HG03378 (cell line): ENCODE measurements around the gene DAND5.

ENCODE experiments used
- ATAC-seq: cut with Tn5 transposase; IDR thresholded peaks from one replicate; pipeline ENCODE4 v1.9.1; 2021; ENCODE audit warnings: mild to moderate bottlenecking, moderate library complexity; ENCODE audit not compliant: unreplicated experiment

The DAND5 gene

DNA sequence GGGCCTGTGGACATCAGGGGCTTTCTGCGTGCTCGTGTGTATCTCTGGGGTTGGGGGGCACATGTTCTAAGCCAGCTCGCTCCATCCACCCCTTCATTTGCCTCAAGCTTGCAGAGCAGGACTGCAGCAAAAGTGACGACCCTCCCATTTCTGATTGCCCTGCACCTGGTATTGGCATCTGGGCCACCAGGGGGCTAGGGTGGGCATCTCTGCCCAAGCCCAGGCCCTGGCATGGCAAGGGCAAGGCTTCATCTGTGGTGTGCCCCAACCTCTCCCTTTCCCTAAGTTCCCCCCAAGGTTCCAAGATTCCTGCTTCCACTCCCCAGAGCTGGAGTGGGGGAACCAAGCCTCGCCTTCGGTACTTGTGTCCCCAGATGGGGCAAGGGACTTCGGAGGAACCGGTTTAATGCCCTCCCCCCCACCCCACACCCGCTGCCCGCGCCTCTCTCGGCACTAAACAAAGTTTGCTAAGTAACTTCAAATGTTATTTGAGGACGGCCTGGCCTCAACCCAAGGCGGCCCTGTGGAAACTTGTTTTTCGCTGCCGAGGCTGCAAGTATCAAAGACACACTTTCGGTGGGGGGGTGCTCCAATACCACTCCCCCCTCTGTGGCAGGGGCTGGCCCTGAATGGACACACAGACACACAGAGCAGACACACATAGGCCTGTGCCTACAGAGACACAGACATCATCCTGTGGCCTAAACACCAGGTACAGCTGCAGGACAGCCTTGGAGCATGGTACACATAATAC is 38.1 kb downstream of the DAND5 start:
- no peak for ATAC-seq

DNA sequence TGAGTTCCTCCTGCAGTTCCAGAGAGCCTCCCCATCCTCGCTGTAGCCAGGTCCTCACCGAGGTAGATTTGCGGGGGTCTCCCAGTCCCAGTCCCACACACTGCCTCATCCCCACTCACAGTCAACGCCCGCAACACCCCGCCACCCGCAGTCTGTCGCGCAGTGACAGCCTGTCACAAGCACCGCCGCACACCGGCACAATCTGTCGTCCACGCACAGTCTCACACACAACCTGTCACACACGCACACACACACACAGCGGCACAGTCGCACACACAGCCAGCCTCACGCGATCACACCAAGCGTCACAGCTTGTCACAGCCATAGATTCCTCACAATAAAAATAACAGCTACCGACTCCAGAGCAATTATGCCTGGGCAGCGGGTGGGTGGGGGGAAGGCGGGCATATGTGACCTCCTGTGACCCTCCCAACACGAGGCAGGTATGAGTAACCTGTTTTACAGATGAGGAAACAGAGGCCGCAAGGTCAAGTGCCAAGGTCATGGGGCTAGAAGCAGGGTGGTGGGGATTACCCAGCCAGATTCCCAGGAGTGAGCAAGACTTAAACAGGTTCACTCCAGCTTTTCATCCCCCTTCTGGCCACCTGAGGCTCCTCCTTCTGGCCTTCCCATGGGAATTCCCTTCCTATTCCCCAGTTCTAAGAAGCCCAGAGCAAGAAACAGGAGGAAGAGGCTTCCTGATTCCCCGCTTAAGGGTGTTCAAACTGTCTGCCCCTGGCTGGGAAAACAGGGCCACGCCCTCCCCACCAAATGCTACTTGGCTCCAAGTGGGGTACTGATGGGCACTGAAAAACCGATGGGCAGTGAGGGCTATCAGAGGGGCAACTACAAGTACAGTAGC is 39.8 kb downstream of the DAND5 start:
- no peak for ATAC-seq

DNA sequence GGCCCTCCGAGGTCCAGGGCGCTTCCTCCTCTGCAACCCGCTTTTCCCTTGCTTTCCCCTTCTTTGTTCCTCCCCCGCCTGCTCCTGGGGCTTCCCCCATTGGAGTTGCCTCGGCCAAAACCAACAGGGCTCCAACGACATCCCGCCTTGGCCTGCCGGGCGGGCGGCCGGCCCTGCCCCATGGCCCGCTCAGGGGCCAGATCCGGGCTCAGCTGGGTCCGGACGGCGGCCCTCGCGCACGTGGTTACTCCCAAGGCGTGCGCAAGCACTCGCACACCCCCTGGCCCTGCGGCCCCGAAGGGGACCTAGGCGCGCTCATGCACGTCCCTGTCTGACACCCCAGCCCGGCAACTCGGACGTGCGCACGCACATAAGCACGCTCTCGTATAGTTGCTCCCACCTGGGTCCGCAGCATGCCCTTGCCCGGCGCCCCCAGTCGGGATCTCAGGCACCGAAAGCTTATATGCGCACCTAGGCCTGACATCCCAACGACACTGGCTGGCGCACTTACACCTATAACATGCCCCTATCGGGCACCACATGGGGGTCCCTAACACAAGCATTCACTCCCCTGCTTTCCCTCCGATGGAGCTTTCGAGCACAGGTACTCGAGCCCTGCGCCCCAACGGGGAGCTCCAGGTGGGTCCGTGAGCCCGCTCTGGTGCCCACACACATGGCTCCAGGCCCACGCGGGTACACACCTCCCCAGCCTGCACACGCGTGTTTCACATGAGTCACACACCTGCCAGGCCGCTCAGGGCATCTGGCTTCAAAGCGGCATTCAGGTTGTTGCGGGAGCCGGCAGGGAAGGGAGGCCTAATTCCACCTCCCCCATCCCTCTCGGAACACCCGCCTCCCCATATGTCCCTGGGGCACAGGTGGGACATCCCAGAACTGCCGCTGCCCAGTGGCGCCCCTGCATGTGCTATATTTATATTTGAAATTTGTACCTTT is 40.9 kb downstream of the DAND5 start:
- no peak for ATAC-seq

DNA sequence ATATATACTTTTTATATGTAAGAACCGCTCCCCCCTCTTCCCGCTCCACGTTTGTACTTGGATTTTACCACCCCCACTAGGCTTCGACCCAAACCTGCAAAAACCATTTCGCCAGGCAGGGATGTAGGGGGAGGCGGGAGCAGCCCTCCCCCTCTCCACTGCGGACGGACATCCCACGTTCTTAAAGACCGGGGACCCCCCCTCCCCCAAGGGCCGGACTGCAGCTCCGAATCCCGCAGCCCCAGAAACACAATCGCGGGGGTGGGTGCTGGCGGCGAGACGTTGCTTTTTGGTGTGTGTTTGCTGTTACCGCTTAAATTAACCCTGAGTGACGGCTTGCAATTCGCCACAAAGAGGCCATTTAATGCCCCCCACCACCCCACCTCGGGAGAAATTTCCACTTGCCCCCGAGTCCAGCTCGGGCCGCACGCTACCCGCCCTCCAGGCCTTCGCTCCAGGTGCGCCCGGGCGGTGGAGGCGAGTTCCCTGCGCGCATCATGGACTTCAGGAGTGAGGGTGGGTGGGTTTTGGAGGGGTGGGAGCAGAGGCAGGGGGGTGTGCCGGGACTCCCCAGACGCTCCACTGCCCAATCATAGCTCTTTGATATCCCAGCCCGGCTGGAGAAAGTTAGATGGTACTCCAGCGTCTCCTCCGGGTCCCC is 41.7 kb downstream of the DAND5 start:
- ATAC-seq = no peak

DNA sequence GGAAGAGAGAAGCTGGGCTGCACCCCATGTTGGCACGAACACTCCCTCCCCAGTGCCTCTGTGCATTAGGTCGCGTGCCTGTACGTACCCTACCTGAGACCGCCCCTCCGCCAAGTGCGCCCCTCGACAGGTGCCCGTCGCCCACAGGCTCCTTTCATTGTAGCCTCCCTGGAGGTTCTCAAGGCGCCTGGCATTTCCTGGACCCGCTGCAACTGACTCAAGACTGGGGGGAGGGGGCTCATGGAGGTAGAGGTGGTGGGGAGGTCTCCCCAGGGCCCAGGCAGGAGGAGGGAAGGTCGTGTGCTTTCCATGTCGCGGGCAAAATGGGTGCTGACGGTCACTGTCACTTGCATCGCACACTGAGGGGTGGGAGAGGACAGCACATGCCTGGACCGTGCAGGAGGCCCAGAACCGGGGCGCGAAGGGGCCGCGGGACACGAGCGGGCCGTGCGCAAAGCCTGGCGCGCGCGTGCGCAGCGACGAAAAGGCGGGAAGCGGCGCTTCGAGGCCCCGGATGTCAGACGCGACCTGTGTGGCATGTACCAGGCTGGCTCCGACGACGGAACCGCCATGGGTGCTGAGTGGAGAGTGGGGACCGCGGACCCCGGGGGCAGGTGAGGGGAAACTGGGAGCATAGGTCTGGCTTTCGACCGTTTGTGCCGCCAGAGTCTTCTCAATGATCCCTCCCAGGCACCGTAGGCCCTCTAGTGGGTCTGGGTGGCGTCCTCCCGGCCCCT is 42.4 kb downstream of the DAND5 start:
- ATAC-seq = no peak

DNA sequence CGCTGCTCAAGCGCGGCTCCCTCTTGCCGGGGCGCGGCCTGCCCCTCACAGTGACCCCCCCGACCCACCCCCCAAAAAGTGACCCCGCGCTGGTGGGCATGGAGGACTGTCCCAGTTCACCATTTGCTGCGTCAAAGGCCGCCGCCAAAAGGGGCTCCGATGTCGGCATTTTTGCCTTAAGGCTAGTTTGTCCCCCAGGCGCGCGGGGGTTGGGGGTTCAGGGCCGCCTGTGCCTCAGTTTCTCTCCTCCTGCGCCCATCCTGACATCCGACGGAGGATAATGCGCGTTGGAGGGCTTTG is 43.0 kb downstream of the DAND5 start:
- ATAC-seq = no peak

DNA sequence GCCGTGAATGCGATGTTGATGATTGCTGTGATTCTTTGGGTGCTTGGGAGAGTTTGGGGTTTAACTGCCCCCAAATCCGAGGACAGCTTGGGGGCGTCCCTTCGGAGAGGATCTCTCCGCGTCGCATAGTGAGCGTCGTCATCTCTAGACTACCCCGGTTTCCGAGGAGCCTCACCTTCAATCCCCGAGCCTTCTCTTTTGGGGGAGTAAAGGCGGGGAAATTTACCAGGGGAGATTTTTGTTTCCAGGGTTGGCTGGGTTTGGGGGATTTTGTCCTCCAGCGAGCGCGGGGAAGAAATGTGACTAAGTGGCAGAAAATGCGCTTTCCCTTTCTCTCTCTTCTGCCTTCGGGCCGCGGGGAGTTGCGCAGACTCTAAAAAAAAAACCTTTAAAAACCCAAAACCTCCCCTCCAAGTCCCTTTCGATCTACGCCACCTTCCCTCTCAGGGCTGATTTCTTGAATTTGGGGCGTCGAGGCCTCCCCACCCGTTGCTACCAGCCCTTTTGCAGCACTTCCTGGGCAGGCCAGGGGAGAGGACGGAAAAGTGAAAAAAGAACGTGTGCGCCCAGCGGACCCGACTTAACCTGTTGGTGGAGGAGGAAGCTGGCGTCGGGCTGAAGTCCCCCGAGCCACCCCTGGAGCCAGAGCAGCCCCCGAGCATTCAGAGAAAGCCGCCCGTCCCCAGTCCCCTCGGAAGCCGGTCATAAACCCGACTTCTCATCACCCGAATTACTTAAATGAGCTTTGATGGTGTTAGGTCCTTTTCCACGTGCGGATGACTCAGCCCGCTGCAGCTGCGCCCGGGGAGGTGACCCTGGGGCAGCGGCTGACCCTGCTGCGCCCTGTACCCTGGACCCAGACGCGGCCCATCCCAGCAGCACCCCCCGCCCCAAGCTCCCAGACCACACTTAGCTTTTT is 43.6 kb downstream of the DAND5 start:
- no peak for ATAC-seq

DNA sequence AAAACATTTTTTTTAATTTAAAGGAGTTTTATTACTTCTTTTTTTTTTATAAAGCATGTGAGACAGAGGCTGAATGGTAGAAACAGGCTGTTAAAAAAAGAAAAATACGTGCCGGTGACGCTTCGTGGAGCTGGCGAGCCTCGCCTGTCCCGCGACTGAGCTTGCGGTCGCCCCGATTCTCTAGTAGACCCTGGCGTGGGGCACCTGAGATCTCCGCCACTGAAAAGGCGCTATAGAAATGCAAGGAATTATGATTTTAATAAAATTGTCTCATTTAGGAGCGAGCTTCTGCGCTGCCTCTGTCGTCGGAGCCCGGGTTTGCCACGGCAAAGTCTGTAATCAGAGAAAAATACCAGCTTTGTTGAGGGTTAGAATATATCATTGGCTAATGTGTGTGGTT is 44.3 kb downstream of the DAND5 start:
- no peak for ATAC-seq

DNA sequence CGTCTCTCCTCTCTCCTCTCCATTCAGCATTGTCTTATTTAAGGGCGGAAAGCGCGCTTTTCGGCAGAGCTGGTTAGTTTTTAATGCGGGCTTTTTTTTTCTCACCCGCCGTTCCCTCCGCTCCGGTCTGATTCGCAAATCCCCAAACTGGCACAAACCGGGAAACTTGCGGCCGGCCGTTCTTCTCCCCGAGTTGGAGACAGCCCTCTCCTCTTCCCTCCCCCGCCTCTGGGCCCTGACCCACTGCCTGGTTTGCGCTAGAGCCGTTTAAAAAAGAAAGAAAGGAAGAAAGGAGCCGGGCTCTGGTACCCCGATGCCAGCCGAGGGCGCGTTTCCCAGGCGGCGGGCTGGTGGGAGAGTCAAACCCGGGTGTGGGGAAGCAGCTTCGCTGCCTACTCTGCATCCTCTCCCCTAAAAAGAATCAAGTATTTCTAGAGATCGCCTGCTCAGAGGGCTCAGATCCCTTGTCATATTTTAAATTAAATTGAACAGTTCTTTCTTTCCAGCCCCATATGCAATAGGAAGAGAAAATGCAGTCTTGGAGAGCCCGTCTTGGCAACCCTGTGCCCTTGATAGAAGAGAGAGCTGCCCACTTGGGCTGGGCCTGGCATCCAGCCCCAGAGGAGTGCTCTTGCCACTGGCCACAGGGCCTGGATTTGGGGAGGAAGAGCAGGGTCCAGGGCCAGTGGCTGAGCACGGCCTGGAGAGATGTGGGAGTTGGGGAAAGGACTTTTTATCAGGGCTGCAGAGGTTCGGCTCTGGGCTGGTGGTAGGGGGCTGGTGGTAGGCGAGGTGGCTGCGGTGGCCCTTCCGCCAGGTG is 44.9 kb downstream of the DAND5 start:
- ATAC-seq = no peak

DNA sequence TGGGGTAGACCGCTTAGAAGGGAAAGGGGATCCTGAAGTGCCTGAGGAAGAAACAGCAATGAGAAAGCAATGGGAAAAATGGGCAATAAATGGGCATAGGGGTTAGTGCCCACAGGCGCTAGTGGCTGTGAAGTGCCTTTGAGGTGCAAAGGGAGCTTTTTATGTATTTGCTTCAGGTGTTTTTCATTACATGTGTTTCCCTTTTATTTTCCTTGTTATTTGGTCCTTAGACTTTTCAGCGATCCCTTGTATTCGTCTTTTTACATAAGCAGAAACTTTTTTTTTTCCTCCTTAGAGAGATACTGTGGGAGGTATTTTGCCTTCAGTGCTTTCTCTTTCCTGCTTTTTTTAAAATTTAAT is 45.5 kb downstream of the DAND5 start:
- ATAC-seq = no peak

DNA sequence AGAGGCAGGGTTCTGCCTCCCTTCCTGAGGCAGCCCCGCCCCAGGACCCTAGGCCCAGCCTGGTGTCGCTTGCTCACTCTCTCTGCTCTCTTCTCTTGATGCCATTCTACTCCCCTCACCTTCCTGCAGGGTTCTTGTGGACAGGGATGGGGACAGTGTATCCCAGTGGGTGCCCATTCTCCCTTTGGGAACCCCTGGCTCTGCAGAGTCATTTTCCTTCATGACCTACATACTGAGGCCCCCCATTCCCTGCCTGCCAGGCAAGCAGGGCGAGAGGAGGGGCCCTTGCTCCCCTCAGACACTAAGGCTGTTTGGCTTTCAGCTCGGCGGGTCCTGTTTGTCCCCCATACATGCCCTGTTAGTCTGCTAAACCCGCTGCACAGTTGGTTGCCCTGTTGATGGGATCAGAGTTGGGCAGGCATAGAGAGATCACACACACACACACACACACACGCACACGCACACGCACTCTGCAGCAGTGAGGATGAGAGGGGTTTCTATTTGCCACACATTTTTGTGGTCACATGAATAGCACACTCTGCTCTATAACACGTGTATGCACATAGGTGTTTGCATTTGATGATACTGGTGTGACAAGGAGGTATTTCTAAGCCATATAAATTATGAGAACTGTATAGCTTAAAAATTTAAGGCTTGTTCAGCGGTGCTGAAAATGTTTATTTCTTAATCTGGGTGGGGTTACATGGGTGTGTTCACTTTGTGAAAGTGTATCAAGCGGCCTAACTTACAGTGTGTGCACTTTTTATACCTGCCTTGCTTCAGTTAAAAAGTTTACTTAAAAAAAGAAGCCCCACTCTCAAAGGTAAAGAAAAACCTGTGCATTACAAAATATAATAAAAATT is 46.2 kb downstream of the DAND5 start:
- no peak for ATAC-seq

DNA sequence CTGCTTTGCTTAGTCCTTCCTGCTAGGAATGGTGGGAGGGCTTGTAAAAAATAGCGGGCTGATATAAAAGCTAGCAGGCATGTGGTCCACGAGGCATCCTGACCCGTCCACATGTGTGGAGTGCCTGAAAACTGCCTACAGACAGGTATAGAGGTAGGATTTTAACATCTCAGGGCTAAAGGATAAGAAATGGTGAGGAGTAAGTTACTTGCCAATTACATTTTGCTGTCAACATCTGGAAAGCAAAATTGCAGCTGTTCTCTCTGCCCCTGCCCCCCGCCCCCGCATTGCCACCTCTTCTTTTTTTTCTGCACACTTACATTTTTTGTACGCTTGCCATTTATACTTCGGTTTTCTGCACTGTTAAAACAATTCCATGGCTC is 46.9 kb downstream of the DAND5 start:
- ATAC-seq = no peak

DNA sequence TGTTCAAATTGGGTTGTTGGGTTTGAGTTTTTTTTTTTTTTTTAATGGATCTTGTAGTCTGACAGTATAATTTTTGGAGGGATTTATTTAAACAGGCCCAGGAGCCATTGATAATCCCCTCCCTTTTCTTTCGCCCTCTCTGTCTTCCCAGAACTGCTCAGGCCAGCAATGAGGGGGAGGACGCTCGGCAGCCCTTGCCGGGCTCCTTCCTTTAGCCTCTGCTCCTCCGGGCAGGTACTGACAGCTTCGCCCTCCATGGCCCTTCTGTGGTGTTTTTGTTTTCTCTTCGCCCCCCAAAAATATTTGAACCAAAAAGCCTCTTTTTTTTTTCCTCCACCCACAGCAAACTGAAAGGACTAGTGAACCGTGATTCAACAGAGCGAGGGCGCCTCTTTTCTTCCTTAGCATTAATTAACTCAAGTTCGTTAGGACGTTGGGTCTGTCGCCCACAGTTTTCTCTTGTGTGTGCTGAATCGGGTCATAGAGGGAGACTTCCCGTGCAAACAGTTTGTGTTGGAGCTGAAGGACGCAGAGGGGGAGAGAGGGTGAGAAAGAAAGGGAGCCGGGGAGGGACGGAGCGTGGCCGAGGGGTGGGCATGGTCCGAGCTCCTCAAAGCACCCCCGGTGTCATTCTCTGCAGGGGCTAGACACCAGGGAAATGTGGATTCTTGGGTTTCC is 47.4 kb downstream of the DAND5 start:
- ATAC-seq = no peak

DNA sequence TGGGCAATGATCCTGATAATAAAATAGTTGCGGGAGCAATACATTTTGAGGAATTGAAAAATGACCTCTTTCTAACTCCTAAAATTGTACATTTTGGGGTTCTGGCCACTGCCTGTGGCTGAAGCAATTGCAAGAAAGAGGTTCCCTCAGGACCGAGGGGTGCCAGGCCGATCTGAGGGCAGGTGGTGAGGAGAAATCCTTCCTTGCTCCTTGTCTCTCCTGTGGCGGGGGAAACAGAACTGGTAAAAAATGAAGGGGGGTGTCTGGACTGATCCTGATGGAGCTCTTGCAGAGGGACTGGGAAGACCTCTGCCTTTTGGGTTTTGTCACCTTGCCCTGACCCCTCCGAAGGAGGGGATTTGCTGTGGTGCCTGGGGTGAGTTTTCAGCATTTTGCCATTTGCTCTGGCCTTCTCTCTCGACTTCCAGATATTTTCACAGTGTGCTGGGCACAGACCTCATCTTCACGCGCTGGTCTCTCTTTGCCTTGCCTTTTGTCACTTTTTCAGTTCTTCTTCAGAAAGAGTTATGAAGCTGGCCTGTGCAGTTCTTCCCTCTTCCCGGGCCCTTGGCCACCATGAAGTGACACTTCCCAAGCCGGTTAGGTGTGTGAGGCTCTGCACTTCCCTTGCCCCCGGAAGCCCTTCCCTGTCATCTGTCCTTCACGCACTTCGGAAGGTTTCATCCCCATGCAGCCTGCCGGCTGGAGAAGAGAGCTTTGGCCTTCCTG is 48.1 kb downstream of the DAND5 start:
- no peak for ATAC-seq

DNA sequence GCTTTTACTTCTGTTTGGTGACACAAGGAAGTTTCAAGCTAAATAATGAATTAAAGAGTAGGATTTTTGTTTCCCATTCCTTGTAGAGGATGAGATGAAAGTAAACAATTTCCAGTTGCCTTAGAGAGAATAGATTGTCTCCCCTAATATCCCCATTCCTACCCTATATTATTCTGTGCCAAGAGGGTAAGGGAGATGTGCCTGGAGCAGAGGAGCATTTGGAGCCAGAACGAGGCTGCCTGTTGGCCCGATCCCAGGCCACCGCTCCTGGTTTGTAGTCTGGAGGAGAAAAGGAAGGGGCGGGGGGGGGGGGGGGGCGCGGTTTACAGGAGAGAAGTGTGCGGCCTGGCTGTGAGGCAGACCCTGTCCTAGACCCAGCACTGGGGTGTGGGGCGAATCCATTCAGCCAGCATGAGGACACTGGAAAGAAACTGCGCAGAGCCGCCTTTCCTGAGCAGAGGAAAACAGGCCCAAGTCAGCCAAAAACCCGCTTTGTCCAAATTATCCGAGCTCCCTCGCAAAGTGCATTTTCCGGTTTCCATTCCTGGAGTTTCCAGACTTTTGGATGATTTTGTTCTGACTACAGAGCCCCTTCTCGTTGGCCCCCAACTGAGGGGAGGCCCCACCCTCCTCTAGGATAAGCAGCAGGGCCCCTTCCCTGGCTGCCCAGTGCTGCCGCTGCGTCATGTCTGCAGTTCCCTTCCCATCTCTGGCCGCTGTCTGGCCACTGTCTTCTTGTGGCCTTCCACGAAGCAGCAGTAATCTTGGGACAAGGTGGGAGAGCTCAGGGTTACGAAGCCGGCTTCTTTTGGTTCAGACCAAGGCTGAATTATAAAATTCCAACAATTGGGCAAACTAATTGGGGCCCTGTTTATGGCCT is 48.9 kb downstream of the DAND5 start:
- no peak for ATAC-seq
